Thyroid gland (tissue), 4 donors: ENCODE data around the gene ASIP.
A peak's percentile ranks its signal among the peaks of the same experiment; 100 is the strongest.

Experiments
- CTCF ChIP-seq, 6 experiments: fragments of 200-600 bp in 3 of 6; fragments of 450-650 bp in 3 of 6; sonication (generic) in 3 of 6; IDR thresholded peaks; one replicate each; pipeline ENCODE4 v1.5.1; 2016 to 2019; ENCODE audit warnings: antibody characterized with exemption in 6 of 6, mild to moderate bottlenecking in 2 of 6, inconsistent platforms in 1 of 6, moderate library complexity in 1 of 6
- POLR2A ChIP-seq, 2 donors: fragments of 450-650 bp; IDR thresholded peaks; one replicate each; pipeline ENCODE4 v1.6.1; 2017; ENCODE audit warnings: antibody characterized with exemption in 2 of 2, mild to moderate bottlenecking in 2 of 2, moderate library complexity in 1 of 2

DNA sequence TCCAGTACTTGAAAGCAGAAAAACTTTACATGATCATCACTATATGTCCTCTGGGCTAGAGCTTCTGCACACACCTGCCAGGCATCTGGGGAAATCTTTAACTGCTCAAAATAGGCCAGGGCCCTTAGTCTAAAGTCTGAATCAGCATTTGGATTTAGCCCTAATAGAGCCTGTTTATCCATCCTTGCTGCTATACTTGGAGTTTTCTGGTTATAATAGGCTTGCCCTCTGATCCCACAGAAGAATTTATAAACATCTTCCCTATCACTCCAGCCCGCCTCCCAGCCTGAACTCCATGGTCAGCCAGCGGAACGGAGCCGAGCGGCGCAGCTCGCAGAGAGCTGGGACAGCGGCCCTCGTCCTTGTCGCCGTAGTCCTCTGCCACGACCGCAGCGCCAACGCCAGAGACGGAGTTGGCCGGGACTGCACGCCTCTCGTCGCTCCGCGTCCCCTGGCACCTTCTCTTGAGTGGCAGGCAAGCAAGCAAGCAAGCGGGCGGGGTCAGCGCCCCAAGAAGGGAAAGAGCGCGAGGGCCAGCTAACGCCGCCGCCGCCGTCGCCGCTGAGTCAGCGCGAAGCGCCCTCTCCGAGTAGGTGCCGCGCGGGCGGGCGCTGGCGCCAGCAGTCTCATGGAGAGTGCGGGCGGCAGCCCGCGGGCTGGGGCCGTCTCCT is 25.4 kb upstream of the ASIP start:
- TF ChIP-seq CTCF (IDR thresholded peaks at IDR 0.05) (peak in 3 of 6 experiments; percentile 16 to 43 (median 26)), POLR2A (IDR thresholded peaks at IDR 0.05) (peak in 1 of 2 donors; percentile 73)
